Measurements from ENCODE around the gene SERPINA12. TPM values are rescaled to one million over a fixed set of nuclear protein-coding genes. Genes with fewer than 3 reads are reported as not detected.

The SERPINA12 gene
- total and polyA plus RNA-seq, 12 donors = not detected

DNA sequence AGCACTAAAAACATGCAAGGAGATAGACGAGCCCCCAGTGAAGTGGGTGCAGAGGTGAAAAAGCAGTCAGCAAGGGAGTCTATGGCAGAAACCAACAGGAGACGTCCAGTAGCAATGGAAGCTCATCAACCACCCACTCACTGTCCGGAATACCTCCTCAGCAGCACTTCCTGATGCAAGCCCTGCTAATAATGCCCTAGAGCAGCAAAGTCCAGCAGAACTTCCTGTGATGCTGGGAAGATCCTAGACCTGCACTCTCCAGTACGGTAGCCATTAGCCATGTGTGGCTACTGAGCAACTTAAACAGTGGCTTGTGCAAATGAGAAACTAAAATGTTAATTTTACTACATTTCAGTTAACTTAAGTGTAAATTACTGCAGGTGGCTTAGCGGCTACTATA is 44.2 kb downstream of the SERPINA12 start:
- Histone ChIP-seq H3K27me3 (peaks cover 0 to 15% (median 0%) of the 10 kb centered on the region in 7 donors), H3K9me3 (peaks cover 0 to 16% (median 0%) of the 10 kb centered on the region in 11 donors), H3K4me3 (no peak overlapping the region), H3K36me3 (no peaks in the 10 kb centered on the region), H3K4me1 (no peaks in the 10 kb centered on the region), H3K27ac (no peak overlapping the region)
- DNase-seq (no peak), ATAC-seq (no peak)
- 77 to 79% methylated on average over 5 of the region's 5 CpGs for WGBS, 2 donors
- intact Hi-C loops (cut with DNase I) = no loop called here
- TF ChIP-seq, protein P1, sequence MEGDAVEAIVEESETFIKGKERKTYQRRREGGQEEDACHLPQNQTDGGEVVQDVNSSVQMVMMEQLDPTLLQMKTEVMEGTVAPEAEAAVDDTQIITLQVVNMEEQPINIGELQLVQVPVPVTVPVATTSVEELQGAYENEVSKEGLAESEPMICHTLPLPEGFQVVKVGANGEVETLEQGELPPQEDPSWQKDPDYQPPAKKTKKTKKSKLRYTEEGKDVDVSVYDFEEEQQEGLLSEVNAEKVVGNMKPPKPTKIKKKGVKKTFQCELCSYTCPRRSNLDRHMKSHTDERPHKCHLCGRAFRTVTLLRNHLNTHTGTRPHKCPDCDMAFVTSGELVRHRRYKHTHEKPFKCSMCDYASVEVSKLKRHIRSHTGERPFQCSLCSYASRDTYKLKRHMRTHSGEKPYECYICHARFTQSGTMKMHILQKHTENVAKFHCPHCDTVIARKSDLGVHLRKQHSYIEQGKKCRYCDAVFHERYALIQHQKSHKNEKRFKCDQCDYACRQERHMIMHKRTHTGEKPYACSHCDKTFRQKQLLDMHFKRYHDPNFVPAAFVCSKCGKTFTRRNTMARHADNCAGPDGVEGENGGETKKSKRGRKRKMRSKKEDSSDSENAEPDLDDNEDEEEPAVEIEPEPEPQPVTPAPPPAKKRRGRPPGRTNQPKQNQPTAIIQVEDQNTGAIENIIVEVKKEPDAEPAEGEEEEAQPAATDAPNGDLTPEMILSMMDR (IDR thresholded peaks at IDR 0.05) = no peak

DNA sequence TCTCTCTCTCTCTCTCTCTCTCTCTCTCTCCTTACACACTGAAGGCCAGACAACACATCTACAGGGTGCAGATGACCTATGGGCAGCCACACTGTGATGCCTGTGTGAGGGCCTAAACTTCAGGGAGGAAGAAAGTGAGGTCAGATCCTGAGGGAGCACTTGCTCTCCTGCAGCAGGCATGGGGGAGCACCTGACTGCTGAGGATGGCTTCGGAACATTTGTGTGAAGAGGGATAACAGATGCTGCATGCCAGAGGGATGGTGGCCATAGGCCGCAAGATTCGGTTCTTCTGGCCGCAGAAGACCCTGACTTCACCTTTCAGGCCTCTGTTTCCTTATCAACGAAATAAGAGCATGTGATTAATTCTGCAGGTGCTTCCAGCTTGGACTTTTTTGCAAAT is 45.0 kb downstream of the SERPINA12 start:
- DNase-seq (no peak), ATAC-seq (no peak)
- no peak overlapping the region for H3K4me3 ChIP-seq
- no peak overlapping the region for H3K27ac ChIP-seq
- no peaks in the 10 kb centered on the region for H3K4me1 ChIP-seq
- WGBS, 2 donors = 84 to 86% methylated on average over 5 of the region's 5 CpGs
- H3K36me3 ChIP-seq = no peaks in the 10 kb centered on the region
- peaks cover 0 to 15% (median 0%) of the 10 kb centered on the region in 7 donors for H3K27me3 ChIP-seq
- H3K9me3 ChIP-seq = peaks cover 0 to 16% (median 0%) of the 10 kb centered on the region in 11 donors
- intact Hi-C loops (cut with DNase I) = no loop called here
- TF ChIP-seq, protein P1 (IDR thresholded peaks at IDR 0.05) = no peak

DNA sequence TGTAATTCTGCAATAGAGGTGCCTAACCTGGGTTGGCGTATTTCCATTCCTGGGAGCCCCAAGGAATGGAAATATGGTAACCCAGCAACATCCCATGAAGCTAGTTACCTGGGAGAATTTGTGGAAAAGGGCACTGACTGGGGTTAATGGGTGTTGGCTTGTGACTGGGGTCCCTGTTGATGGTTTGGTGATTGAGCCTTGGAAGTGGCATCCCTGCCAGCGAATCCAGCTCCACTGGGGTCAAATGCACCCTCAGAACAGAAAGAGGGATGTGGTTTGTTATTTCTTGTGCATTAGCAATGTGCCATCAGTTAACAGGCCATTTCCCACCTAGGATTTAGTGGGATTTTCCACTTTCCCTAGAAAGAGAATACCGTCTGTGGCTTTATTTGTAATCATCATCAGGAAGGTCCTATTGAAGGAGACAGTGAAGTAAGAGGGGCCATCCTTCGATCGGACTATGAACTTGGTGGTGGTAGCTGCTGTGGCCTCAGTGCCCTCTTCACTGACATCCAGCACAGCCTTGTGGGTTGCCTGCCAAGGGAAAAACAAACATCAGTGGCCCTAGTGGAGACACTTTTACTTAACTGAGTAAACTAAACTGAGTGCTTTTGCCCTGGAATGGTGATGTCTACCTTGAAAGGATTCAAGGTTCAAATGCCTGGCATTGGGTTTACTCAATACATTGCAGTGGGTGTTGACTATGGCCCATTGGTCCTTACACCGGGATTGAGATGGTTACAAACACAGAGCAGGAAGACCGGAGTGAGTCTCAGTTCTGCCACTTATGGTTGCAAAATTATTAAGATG is 46.3 kb downstream of the SERPINA12 start:
- Histone ChIP-seq H3K36me3 (no peaks in the 10 kb centered on the region), H3K4me3 (no peak overlapping the region), H3K27me3 (peaks cover 0 to 7% (median 0%) of the 10 kb centered on the region in 7 donors), H3K27ac (no peak overlapping the region), H3K4me1 (no peaks in the 10 kb centered on the region), H3K9me3 (peaks cover 0 to 24% (median under 1%) of the 10 kb centered on the region in 11 donors)
- TF ChIP-seq, protein P1 (IDR thresholded peaks at IDR 0.05) = no peak
- no peak for DNase-seq
- ATAC-seq = no peak
- 86 to 88% methylated on average over 7 of the region's 7 CpGs for WGBS, 2 donors
- intact Hi-C loops (cut with DNase I) = no loop called here

DNA sequence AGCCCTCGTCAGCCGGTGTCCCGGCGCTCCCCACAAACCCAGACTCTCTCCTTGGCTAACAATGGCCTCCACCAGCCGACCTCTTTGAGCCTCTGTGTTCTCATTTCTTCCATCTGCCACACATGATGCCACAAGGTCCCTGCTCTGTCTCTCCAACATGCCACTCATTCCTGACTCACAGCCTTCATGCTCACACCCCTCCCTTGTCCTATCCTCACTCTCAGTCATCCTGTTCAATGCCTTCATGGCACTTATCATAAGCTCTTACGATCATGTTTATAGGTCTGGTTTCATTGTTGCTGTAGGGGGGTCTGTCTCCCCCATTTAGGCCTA is 47.1 kb downstream of the SERPINA12 start:
- ATAC-seq = no peak
- WGBS, 2 donors = 85 to 90% methylated on average over 6 of the region's 6 CpGs
- H3K4me1 ChIP-seq = no peaks in the 10 kb centered on the region
- peaks cover 0 to 32% (median 4%) of the 10 kb centered on the region in 11 donors for H3K9me3 ChIP-seq
- no peak overlapping the region for H3K4me3 ChIP-seq
- TF ChIP-seq, protein P1 (IDR thresholded peaks at IDR 0.05) = no peak
- intact Hi-C loops (cut with DNase I) = no loop called here
- H3K27me3 ChIP-seq = peaks cover 0 to 5% (median 0%) of the 10 kb centered on the region in 7 donors
- no peak overlapping the region for H3K27ac ChIP-seq
- DNase-seq = no peak
- no peaks in the 10 kb centered on the region for H3K36me3 ChIP-seq

Data from heart right ventricle (tissue), 16 donors.